B cell (primary cell): Measurements from ENCODE around the gene PUM1.

Experiments
- CTCF ChIP-seq: fragments of 200-600 bp; IDR thresholded peaks from one replicate; pipeline ENCODE4 v1.8.0; 2022; ENCODE audit warnings: antibody characterized with exemption, mild to moderate bottlenecking
- EZH2 ChIP-seq: IDR thresholded peaks from 2 replicates; pipeline ENCODE4 v1.6.1; 2012; ENCODE audit warnings: borderline replicate concordance, low read depth, mild to moderate bottlenecking, moderate library complexity, low read length; ENCODE audit not compliant: insufficient read depth, poor library complexity, severe bottlenecking

DNA sequence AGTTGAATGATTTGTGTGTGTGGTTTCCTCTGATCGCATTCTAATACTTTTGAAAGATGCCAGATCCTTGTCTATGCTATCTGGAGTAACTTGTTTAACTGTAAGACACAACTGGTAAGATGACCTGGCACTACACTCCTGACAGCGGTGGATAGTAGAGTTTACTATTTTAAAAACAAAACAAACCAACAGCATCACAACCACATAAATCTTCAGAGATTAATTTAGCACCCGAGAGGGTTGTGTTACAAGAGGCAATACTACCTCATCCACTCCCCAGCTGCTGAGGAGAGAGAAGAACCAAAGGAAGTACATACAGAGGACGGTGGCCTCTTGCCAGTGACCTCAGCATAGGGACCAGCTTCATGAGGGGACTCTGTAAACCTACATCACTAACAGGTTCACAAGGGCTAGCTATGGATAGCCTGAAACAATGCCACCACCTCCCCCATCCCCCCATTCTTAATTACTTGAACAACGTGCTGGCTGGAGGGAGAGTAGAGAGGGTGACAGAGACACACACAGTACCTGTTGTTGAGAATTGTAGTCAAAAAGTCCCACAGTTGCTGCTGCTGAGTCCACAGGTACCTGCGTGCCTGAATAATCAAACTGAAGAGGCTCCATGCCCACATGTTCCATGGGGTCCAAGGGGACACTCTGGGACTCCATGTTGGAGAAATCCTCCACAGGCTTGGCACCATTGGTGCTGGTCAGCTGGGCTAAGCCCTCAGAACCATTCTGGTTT lies 73.5 kb downstream of the PUM1 start:
- TF ChIP-seq CTCF (no peak), EZH2 (no peak)
